ENCODE data around the gene GNL1. TPM values are rescaled to one million over a fixed set of nuclear protein-coding genes. Genes with fewer than 3 reads are reported as not detected.

GNL1 gene
- total RNA-seq, 1 donor from 2014 or later, result 93.0 TPM

DNA sequence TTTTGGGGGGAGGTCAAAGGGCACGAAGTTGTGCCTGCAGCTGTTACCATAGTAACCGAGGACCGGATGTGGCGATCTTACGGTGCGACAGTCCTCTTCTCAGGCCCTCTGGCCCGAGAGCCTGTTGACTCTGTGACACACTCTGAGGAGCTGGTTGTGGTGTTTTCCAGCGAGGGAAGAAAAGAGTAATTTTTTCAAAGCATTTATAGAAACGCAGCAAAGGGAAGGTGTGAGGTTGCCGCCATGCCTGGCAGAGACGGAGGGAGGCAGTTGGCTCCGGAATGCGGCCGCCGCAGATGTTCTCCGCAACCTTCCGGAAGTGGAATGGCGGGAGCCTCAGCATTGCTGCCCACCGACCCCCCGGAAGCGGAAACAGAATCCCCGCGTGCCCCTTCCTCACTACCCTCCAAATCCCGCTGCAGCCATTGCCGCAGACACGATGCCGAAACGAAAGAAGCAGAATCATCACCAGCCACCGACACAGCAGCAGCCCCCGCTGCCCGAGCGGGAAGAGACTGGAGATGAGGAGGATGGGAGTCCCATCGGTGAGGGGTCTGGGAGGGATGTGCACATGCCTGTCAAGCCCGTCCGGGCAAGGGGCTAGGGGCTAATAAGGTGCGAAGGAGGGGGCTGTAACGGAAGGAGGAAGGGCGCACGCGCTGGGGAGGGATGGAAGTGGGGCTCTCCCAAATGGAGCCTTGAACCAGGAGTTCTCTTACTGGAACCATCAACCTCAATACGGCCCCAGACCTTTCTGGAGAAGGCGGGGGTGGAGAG is 805 bp upstream of the GNL1 start, which contains the start of gene PRR3:
Gene PRR3 (plus strand): TSS at position 390 of the 777 bp plus-strand sequence. CDS start 50 bp downstream, at position 440.
- Mint-ChIP-seq H3K36me3 (ENCODE audit: low read depth) (peaks cover 52% of the 10 kb centered on the region), H3K4me1 (peaks cover 26% of the 10 kb centered on the region)

DNA sequence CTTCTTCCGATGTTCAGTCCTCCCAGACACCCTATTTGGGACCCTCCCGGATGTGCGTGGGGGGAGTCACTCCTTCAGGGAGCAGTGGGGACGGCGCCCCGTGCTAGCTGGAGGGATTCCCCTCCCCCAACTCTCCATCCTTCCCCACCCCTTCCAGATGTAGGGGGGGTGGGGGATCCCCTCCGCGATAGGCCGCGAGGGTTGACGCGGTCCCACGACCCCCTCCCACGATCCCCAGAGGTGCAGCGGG is 548 bp downstream of the GNL1 start:
- peaks cover 31% of the 10 kb centered on the region for H3K4me1 Mint-ChIP-seq
- H3K27me3 Mint-ChIP-seq, result no peaks in the 10 kb centered on the region
- no peak for DNase-seq
- peak overlapping the region; percentile 89 for H3K4me3 Mint-ChIP-seq
- peaks cover 57% of the 10 kb centered on the region for H3K36me3 Mint-ChIP-seq (ENCODE audit: low read depth)
- intact Hi-C loops (cut with micrococcal nuclease), result loop anchor here (1.0 to 10.0 kb wide), 7 partner anchors 62 to 1419 kb away; partner anchors contain the start of genes DXO, HLA-E, MRPS18B and POLR1H
- no peaks in the 10 kb centered on the region for H3K9me3 Mint-ChIP-seq
- H3K27ac Mint-ChIP-seq, result peak overlapping the region; percentile 97

More for the DNA sequence above, 805 bp upstream of the GNL1 start, which contains the start of gene PRR3:
- peak within 1 kb of the TSS; percentile 89 for H3K4me3 Mint-ChIP-seq
- peak within 1 kb of the TSS; percentile 97 for H3K27ac Mint-ChIP-seq
- DNase-seq, result peak; percentile 97
- no peaks in the 10 kb centered on the region for H3K9me3 Mint-ChIP-seq
- no peaks in the 10 kb centered on the region for H3K27me3 Mint-ChIP-seq
- intact Hi-C loops (cut with micrococcal nuclease), result loop anchor here (1.0 to 10.0 kb wide), 9 partner anchors 14 to 1418 kb away; partner anchors contain the start of genes ABCF1, DXO, HLA-E and MDC1

DNA sequence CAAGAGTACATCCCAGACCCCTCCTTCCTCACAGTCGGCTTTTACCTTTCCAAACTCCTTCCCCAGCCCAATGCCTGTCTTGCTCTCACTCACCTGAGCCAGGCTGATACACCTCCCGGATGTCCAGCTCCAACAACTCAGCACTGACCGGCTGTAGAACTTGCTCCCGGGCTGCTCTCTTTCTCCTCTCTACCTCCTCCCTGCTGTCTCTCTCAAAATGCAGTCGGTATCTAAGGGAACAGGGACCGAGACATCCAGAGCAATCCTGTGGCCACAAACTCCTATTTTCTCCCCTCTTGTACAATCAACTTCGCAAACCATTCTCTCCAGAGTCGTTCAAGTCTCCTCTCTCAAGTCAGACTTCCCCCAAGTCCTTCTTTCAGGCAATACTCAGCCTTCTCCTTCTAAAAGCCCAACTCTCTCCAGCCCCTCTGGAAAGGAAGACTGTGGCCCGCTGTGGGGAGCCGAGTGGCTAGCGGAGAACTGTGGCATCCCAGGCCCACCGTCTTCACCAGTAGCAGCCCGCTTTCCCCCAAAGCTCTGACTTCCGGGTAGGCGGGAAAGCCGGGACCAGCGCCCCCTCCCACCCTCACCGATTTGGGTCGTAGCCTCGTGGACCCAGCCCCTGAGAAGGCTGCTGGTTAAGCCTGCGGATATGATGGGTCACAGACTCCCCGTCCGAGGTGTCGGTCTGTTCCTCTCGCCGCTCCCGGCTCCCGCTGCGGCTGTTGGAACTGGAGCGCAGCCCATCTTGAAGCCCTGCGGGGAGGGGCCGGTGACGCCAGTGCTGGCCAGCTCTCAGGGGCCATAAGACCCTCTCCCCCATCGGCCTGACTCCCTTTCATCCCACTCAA is 1.1 kb downstream of the GNL1 start:
- peaks cover 58% of the 10 kb centered on the region for H3K36me3 Mint-ChIP-seq (ENCODE audit: low read depth)
- no peaks in the 10 kb centered on the region for H3K27me3 Mint-ChIP-seq
- H3K4me3 Mint-ChIP-seq, result peak overlapping the region; percentile 89
- no peaks in the 10 kb centered on the region for H3K9me3 Mint-ChIP-seq
- DNase-seq, result no peak
- H3K27ac Mint-ChIP-seq, result peak overlapping the region; percentile 97
- peaks cover 32% of the 10 kb centered on the region for H3K4me1 Mint-ChIP-seq
- intact Hi-C loops (cut with micrococcal nuclease), result loop anchor here (10.0 kb wide), 3 partner anchors 340 to 1420 kb away; partner anchors contain the start of genes DXO, POLR1H, PPP1R11 and TRIM26

DNA sequence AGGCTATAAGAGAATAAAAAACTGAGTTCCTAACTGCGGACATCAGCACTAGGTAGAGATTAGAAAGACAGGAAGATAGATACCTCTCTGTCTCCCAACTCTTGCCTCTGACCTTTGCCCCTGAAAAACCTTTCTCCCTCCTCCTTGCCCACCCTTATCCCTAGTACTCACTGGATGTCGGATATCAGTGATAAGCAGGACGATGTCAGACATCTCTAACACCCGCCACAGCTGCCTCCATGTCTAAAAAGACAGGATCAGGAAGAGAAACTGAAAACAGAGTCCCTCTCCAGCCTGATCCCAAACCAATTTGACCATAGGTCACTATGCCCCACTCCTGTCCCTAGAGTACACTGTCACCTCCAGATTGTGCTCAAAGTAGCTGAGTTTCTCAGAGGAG is 1.9 kb downstream of the GNL1 start:
- H3K9me3 Mint-ChIP-seq, result no peaks in the 10 kb centered on the region
- H3K27me3 Mint-ChIP-seq, result no peaks in the 10 kb centered on the region
- intact Hi-C loops (cut with micrococcal nuclease), result loop anchor here (10.0 kb wide), 3 partner anchors 340 to 1420 kb away; partner anchors contain the start of genes DXO, POLR1H, PPP1R11 and TRIM26
- H3K36me3 Mint-ChIP-seq (ENCODE audit: low read depth), result peaks cover 57% of the 10 kb centered on the region
- peaks cover 32% of the 10 kb centered on the region for H3K4me1 Mint-ChIP-seq
- H3K4me3 Mint-ChIP-seq, result peak overlapping the region; percentile 50
- no peak overlapping the region for H3K27ac Mint-ChIP-seq
- no peak for DNase-seq

DNA sequence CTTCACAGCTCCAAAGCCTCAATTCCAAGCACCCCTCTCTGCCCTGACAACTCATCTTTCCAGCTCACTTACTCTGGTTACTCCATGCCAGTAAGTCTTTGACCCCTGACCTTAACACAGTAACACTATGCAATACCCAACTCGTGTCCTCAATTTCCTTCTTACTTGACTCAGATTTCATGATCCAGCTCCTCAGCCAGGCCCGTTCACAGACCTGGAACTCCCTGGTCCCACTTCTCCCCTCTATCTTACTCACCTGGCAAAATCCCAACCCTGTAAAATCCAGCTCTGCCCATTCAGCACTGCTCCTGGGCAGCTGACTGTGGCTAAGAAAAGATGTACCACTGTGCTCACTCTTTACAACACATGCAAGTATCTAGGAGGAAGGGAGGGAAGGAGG is 7.9 kb downstream of the GNL1 start:
- no peaks in the 10 kb centered on the region for H3K9me3 Mint-ChIP-seq
- peaks cover 62% of the 10 kb centered on the region for H3K36me3 Mint-ChIP-seq (ENCODE audit: low read depth)
- intact Hi-C loops (cut with micrococcal nuclease), result no loop called here

DNA sequence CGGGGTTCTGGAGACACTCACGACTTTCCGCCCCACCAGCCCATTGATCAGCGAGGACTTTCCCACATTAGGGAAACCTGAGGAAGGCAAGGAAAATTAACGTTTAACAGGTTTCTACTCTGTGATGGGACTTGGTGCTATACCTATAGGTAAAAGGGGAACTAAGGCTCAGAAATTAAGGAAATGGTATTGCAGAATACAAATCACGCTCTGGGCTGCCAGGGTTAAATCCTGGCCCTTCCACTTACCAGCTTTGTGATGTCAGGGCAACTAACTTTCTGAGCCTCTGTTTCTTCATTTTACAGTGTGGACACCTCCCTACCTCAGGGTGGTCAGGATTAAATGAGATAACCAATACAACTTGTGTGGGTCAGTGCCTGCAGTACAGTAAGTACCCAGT is 8.8 kb downstream of the GNL1 start:
- H3K9me3 Mint-ChIP-seq, result no peaks in the 10 kb centered on the region
- H3K27ac Mint-ChIP-seq, result no peak overlapping the region
- no peaks in the 10 kb centered on the region for H3K27me3 Mint-ChIP-seq
- peaks cover 54% of the 10 kb centered on the region for H3K36me3 Mint-ChIP-seq (ENCODE audit: low read depth)
- intact Hi-C loops (cut with micrococcal nuclease), result no loop called here
- no peak overlapping the region for H3K4me3 Mint-ChIP-seq
- no peak for DNase-seq
- peaks cover 27% of the 10 kb centered on the region for H3K4me1 Mint-ChIP-seq

More for the DNA sequence above, 7.9 kb downstream of the GNL1 start:
- Mint-ChIP-seq H3K27ac (peak overlapping the region; percentile 3), H3K4me3 (no peak overlapping the region), H3K4me1 (peaks cover 19% of the 10 kb centered on the region), H3K27me3 (no peaks in the 10 kb centered on the region)
- no peak for DNase-seq

DNA sequence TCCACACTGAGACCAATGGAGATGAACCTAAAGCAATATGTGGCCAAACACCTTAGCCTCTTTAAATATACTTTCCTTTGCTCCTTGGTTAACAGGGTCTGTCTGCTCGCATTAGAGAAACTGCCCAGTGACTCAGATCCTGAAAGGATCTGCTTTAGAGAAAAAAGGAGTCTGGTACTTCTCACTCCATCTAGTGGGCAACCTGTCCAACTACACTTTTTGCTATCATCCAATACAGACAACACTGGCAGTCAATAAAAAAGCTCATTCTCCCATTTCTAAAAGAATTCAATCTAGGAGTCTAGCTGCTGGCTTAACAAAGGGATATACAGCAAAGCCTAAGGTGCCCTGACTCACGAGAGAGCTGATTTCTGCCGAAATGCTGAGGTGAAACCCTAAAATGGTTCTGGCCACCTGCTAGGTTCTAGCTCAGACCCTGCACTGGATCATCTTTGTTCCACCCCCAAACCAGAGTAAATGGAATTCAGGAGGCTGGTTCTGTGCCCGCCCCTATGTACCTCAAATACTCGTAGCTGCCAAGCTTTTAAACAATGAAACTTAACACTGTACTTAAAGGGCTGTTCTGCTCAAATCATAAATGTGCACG is 11.5 kb downstream of the GNL1 start:
- no peaks in the 10 kb centered on the region for H3K27me3 Mint-ChIP-seq
- no peak overlapping the region for H3K27ac Mint-ChIP-seq
- DNase-seq, result peak; percentile 75
- intact Hi-C loops (cut with micrococcal nuclease), result loop anchor here (1.0 to 5.0 kb wide), 3 partner anchors 53 to 543 kb away; no protein-coding TSS in a partner anchor
- H3K36me3 Mint-ChIP-seq (ENCODE audit: low read depth), result peaks cover 32% of the 10 kb centered on the region
- peak overlapping the region; percentile 43 for H3K4me3 Mint-ChIP-seq
- H3K9me3 Mint-ChIP-seq, result no peaks in the 10 kb centered on the region
- peaks cover 29% of the 10 kb centered on the region for H3K4me1 Mint-ChIP-seq

DNA sequence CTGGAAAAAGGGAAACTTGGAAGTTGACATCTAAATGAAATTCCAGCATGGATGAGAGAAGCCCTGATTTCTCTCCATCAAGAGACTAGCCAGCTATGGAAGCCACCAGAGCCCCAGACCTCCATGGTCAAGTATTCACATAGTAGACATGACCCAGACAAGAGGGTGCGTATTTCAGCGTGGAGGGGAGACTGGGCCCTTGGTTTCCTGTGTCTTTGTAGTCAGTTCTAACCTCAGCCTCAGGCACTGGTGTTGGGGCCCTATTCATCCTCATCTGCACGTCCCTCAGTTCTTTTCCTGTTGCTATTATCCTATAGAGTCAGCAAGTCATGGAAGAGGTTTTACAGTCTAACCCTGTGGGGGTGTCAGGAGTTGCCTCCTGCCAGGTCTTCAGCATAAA is 12.5 kb downstream of the GNL1 start:
- H3K9me3 Mint-ChIP-seq, result no peaks in the 10 kb centered on the region
- H3K4me1 Mint-ChIP-seq, result peaks cover 29% of the 10 kb centered on the region
- no peak overlapping the region for H3K4me3 Mint-ChIP-seq
- H3K27me3 Mint-ChIP-seq, result no peaks in the 10 kb centered on the region
- no peak overlapping the region for H3K27ac Mint-ChIP-seq
- intact Hi-C loops (cut with micrococcal nuclease), result loop anchor here (1.0 to 5.0 kb wide), 3 partner anchors 53 to 543 kb away; no protein-coding TSS in a partner anchor
- no peak for DNase-seq
- H3K36me3 Mint-ChIP-seq (ENCODE audit: low read depth), result peaks cover 24% of the 10 kb centered on the region

DNA sequence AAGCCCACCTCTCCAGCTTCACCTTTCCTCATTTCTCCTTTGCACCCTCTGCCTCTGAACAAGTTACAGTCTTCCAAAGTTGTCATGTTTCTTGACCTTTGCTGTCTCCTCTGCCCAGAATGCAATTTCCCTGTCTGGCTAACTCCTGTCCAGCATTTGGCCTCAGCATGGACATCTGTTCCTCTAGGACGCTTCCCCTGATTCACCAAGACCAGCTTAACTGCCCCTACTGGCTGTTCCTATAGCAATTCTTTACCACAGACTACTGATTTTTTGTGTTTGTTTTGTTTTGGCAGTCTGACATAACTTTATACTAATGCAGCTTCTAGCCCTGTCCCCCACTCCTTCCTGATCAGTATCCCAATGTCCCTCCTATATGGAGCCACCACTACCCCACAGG is 13.4 kb downstream of the GNL1 start:
- peak overlapping the region; percentile 79 for H3K4me3 Mint-ChIP-seq
- H3K9me3 Mint-ChIP-seq, result no peaks in the 10 kb centered on the region

DNA sequence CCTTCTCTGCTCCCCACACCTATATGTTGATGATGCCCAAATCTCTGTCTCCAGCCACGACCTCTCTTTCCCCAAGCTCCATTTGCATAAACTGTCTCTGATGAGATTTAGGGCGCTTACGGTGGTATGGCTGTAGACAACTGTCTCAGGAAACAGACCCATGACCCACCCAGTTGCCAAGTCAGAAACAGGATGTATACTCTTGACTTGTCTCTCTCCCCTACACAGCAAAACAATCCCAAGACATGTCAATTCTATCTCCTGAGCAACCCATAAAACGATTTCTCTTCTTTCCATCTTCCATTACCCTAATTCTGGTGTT is 13.9 kb downstream of the GNL1 start:
- H3K4me3 Mint-ChIP-seq, result peak overlapping the region; percentile 79
- peaks cover 34% of the 10 kb centered on the region for H3K4me1 Mint-ChIP-seq
- peak overlapping the region; percentile 31 for H3K27ac Mint-ChIP-seq
- H3K36me3 Mint-ChIP-seq (ENCODE audit: low read depth), result peaks cover 17% of the 10 kb centered on the region
- no peaks in the 10 kb centered on the region for H3K27me3 Mint-ChIP-seq
- peak; percentile 75 for DNase-seq
- no peaks in the 10 kb centered on the region for H3K9me3 Mint-ChIP-seq
- intact Hi-C loops (cut with micrococcal nuclease), result loop anchor here (5.0 kb wide), 2 partner anchors 55 to 545 kb away; no protein-coding TSS in a partner anchor

More for the DNA sequence above, 13.4 kb downstream of the GNL1 start:
- intact Hi-C loops (cut with micrococcal nuclease), result loop anchor here (5.0 kb wide), 2 partner anchors 54 to 544 kb away; no protein-coding TSS in a partner anchor
- DNase-seq, result no peak
- Mint-ChIP-seq H3K27me3 (no peaks in the 10 kb centered on the region), H3K36me3 (ENCODE audit: low read depth) (peaks cover 17% of the 10 kb centered on the region), H3K27ac (peak overlapping the region; percentile 9), H3K4me1 (peaks cover 32% of the 10 kb centered on the region)

DNA sequence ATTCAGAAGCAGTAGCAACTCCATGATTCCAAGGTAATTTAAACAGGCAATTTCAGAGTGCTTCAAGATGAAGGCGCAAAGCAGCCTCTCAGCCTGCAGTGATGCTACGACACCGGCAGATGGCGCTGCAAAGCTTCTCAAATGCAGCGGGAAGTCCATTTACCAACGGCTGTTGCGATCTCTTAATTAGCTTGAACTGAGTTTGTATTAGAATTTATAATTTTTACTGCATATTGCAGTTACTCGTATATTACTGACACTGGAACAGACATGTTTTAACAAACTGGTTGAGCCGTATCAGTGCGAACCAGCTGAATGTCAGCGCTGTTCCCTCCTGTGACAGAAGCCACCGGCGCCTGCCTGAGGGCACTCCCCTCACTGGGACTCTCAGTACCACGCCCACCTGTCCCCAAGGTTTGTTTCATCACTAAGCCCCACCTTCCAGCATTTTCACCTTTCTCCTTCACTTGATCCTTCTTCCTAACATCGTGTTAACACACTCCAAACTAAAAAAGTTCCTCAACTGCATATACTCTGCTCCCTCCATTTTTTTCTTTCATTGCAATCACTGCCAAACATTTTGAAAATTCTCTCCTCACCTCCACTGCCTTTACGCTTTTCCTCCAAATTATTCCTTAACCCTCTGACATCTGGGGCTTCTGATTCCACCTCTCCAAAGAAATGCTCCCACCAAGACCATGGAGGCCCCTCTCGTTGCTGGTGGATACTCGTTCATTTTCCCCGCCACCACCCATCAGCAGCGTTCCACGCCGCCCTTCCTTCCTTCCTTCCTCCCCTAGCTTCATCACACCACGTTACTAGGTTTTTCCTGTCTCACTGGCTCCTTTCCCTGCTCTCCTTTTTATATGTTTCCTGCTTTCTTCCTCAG is 14.5 kb downstream of the GNL1 start:
- intact Hi-C loops (cut with micrococcal nuclease), result loop anchor here (5.0 kb wide), 2 partner anchors 56 to 546 kb away; no protein-coding TSS in a partner anchor
- no peaks in the 10 kb centered on the region for H3K27me3 Mint-ChIP-seq
- H3K4me3 Mint-ChIP-seq, result peak overlapping the region; percentile 79
- DNase-seq, result peak; percentile 94
- H3K27ac Mint-ChIP-seq, result peak overlapping the region; percentile 31
- peaks cover 17% of the 10 kb centered on the region for H3K36me3 Mint-ChIP-seq (ENCODE audit: low read depth)
- H3K9me3 Mint-ChIP-seq, result no peaks in the 10 kb centered on the region
- peaks cover 34% of the 10 kb centered on the region for H3K4me1 Mint-ChIP-seq

DNA sequence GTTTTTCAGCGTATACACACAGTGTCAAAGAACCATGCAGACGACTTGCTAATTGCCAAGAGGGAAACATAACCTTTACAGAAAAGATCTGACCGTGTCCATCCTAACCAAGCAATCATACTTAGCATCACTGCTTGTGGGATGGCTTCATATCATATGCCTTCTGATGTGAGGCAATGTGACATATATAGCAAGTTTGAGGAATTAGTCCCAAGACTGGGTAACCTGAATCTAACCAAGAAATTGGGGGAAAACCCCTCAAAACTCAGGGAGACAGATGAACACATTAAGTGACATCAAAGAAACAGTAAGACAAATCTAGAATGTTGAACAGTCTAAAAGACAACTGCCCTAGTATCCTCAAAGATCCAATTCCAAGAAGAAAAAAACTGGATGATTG is 18.4 kb downstream of the GNL1 start:
- no peak for DNase-seq
- Mint-ChIP-seq H3K27ac (no peak overlapping the region), H3K27me3 (no peaks in the 10 kb centered on the region), H3K9me3 (no peaks in the 10 kb centered on the region), H3K4me3 (no peak overlapping the region), H3K4me1 (peaks cover 28% of the 10 kb centered on the region), H3K36me3 (ENCODE audit: low read depth) (no peaks in the 10 kb centered on the region)
- intact Hi-C loops (cut with micrococcal nuclease), result no loop called here
